Testis (tissue), 2 donors: Measurements from ENCODE around the gene PLVAP.

Experiments
- CTCF ChIP-seq, 3 experiments: fragments of 450-650 bp in 2 of 3; fragments of 200-600 bp in 1 of 3; sonication (generic) in 1 of 3; IDR thresholded peaks; one replicate each; pipeline ENCODE4 v1.5.1; 2016 to 2019; ENCODE audit warnings: antibody characterized with exemption in 3 of 3, mild to moderate bottlenecking in 2 of 3, moderate library complexity in 1 of 3
- POLR2A ChIP-seq: fragments of 450-650 bp; IDR thresholded peaks from one replicate; pipeline ENCODE4 v1.6.1; 2017; ENCODE audit warnings: antibody characterized with exemption, mild to moderate bottlenecking, moderate library complexity

GRCh38 chr19:17328517-17329365 is 48.4 kb downstream of the PLVAP start:
- TF ChIP-seq CTCF (IDR thresholded peaks at IDR 0.05) (no peak), POLR2A (no peak)
